ENCODE measurements around the gene SP7. TPM values are rescaled to one million over a fixed set of nuclear protein-coding genes. Genes with fewer than 3 reads are reported as not detected.
"Not testable (repeated sequence)": the region's sequence is repeated elsewhere in the genome, so short reads cannot be mapped to it uniquely, and the experiment has no call there.

Gene SP7
- polyA plus RNA-seq (ENCODE audit: insufficient read length in 4 of 4) = under 1 TPM; 0.21 to 0.41 (median 0.29) TPM

DNA sequence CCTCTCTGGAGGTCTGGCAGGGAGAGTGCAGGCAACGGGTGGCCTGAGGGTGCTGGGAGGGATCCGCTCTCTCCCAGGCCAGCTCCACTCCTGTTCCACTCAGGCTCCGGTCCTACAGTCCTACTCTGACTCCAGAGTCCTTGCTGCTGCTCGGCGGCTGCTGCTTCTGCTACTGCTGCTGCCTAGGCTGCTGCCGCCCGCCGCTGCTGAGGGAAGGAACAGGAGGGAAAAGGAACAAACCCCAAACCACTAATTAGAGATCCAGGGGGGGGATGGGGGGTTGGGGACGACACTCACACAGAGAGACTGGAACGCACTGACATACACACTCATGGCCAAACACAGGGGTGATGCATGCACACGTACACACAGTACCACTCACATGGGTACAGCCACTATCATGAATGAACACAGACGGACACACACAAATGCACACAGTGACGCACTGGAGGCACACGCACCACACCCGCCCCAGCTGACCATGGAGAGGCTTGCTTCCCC, at the start of gene SP7:
TSS of gene SP7 (minus strand) at position 174 of the 501 bp plus-strand sequence. CDS start 708 bp downstream, outside the sequence.
- no peak for DNase-seq (ENCODE audit: low read depth in 4 of 4, low spot score in 2 of 4)

DNA sequence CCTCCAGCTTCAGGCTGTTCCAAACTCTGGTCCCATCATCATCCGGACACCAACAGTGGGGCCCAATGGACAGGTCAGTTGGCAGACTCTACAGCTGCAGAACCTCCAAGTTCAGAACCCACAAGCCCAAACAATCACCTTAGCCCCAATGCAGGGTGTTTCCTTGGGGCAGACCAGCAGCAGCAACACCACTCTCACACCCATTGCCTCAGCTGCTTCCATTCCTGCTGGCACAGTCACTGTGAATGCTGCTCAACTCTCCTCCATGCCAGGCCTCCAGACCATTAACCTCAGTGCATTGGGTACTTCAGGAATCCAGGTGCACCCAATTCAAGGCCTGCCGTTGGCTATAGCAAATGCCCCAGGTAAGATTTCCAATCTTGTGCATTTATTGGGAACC, 47.1 kb upstream of the SP7 start:
- DNase-seq (ENCODE audit: low read depth in 4 of 4, low spot score in 2 of 4) = no peak

DNA sequence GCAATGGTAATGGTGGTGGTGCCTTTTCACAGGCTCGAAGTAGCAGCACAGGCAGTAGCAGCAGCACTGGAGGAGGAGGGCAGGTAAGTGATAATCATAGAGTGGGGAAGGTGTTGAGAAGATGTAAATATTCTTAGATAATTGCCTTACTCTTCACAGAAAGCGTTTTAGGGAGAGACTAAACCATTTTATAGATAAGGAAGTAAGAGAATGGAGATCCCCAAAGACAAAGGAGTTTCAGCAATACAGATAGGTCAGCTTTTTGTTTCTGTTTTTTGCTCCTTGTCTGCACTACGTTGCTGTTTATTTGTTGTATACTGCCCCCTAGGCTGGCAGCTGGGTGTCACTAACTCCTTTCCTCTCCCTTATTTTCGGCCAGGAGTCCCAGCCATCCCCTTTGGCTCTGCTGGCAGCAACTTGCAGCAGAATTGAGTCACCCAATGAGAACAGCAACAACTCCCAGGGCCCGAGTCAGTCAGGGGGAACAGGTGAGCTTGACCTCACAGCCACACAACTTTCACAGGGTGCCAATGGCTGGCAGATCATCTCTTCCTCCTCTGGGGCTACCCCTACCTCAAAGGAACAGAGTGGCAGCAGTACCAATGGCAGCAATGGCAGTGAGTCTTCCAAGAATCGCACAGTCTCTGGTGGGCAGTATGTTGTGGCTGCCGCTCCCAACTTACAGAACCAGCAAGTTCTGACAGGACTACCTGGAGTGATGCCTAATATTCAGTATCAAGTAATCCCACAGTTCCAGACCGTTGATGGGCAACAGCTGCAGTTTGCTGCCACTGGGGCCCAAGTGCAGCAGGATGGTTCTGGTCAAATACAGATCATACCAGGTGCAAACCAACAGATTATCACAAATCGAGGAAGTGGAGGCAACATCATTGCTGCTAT, 45.8 kb upstream of the SP7 start:
- DNase-seq (ENCODE audit: low read depth in 4 of 4, low spot score in 2 of 4) = no peak

DNA sequence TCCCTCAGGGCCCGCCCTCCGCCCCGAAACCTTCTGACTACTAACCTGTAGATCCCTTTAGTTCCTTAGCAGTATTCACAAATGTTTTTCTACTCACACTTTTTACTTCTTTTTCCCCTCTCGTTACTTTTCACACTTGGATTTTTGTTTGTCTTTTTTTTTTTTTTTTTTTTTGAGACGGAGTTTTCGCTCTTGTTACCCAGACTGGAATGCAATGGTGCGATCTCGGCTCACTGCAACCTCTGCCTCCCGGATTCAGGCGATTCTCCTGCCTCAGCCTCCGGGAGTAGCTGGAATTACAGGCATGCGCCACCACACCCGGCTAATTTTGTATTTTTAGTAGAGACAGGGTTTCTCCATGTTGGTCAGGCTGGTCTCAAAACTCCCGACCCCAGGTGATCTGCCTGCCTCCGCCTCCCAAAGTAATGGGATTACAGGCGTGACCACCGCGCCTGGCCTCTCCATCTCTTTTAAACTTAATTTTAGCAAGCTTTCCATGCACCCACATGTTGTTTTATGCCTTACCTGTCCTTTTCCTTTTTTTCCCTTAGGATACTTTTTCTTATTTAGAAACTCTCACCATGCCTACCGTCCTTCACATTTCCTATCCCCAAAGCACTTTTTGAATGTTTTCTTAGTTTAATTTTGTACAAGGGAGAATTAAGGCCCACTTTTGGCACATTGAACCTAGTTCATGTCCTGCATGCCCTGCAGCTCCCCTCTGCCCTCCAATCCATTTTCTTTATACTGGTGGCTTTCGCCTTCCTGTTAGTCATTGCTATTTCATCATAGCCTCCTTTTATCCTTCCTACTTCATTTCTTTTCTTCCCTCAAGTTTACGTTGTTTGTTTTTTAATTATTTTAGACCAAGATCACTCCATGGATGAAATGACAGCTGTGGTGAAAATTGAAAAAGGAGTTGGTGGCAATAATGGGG, 44.9 kb upstream of the SP7 start:
- no peak for DNase-seq (ENCODE audit: low read depth in 4 of 4, low spot score in 2 of 4)

DNA sequence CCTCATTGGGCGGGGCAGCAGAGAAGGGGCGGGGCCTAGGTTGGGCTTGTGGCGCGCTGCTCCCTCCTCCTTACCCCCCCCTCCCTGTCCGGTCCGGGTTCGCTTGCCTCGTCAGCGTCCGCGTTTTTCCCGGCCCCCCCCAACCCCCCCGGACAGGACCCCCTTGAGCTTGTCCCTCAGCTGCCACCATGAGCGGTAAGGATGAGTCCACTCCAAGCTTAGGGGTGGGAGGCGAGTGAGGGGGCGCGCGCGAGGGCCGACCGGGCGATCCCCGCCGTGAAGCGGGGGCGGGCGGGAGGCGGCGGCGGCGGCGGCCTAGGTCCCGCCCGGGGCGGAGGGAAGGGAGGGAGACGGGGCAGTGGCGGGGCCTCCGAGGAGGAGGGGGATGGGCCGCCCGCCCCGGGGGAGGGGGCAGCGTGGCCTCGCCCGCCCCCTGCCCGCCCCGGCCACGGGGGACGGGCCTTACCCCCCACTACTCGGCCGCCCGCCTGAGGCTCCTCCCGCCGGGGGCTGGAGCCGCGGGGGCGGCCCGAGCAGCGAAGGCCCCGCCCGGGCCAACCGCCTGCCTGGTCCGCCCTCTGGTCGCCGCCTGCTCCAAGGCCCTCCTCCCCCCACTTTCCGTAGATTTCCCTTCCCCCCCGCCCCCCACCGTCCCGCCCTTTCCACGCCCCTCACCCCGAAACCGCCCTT, 44.1 kb upstream of the SP7 start, which contains the start of gene SP1:
TSS of gene SP1 (plus strand) at position 73 of the 690 bp plus-strand sequence. CDS start at position 189, 116 bp downstream.
- DNase-seq (ENCODE audit: low read depth in 4 of 4, low spot score in 2 of 4) = peak in 3 of 4 donors; percentile 74 to 80 (median 74)

DNA sequence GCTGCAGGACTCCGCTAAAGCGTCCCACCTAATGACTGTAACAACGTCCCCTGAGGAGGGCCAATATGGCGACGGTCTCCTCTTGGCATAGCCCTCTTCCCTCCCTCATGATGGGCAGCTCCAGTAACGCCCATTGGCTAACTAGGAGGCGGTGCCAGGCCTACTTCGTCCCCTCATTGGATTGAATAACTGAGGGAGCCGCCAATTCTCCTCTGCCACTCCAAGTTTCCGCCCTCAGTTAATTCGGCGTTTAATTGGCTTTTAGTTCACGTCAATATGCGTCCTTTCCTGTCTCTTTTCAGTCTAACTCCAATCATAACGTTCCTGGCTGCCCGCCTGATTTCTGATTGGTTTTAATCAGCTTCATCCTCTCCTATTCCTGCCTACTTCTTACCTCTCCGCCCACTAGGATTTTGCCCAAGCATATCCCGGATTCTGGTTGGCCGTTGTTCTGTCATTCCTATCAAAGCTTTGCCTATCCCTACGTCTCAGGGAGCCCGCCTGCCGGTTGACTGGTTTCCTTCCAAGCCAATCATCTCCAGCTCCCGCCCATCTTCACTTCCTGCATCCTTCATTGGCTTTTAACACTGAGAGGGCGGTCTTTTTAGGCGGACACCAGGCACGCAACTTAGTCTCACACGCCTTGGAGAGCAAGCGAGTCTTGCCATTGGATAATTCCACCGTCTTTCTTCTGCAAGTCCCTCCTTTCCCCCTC, 43.4 kb upstream of the SP7 start:
- DNase-seq (ENCODE audit: low read depth in 4 of 4, low spot score in 2 of 4) = peak; percentile 100

DNA sequence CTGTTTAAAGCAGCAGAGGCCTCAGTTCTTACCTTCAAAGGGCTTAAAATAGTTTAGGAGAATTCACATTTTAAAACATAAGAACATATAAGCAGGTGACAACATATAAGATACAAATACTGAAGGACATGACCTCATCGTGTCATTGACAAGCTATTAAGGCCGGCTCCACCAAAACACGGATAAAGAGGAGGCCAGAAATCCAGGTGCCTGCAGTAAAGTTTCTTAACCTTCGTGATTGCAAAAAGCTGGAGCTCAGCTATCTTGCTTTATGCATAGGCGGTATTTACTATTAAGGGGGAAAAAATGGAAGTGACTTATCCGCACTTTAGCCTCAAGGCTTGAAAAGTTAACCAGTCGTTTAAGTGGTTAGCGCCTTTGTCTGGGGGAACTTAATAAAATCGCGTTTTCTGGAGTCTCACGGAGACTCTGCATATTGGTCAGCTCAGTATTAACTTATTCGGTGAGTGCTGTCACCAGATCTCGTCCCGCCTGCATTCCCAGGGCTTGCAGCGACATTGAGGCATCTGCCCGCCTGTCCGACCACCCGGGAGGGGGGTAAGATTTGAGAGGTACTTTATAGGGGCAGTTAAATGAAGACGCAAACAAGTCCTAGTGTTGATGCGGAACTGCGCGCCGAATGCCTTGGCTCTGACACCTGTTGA, 42.7 kb upstream of the SP7 start:
- peak in 2 of 4 donors; percentile 52 to 85 for DNase-seq (ENCODE audit: low read depth in 4 of 4, low spot score in 2 of 4)

DNA sequence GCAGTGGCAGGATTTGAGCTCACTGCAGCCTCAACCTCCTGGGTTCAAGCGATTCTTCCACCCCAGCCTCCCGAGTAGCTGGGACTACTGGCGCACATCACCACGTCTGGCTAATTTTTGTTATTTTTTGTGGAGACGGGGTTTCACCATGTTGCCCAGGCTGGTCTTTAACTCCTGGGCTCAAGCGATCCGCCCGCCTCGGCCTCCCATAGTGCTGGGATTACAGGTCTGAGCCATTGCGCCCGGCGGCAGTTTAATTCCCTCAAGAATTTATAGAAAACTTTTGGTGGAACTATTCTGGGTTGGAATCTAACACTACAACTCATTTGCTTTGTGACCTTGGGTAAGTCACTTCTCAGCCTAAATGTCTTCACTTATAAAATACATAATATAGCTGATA, 42.1 kb upstream of the SP7 start:
- DNase-seq (ENCODE audit: low read depth in 4 of 4, low spot score in 2 of 4) = no peak

DNA sequence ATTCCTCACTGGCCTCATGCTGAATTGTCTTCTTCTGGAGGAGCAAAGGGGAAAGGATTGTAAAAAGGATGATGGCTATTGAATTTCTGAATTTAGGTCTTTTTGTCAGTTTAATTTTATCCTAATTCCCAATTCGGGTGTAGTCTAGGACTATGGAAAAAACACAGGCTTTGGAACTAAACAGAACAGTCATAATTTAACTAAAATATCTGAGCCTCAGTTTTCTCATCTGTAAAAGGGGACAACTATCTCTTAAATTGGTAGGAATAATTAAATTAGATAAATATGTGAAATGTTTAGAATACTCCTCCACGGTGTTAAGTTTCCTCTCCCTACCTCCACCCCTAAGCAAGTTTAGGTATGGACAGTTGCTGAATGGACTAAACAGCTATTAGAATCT, 40.6 kb upstream of the SP7 start:
- DNase-seq (ENCODE audit: low read depth in 4 of 4, low spot score in 2 of 4) = no peak

DNA sequence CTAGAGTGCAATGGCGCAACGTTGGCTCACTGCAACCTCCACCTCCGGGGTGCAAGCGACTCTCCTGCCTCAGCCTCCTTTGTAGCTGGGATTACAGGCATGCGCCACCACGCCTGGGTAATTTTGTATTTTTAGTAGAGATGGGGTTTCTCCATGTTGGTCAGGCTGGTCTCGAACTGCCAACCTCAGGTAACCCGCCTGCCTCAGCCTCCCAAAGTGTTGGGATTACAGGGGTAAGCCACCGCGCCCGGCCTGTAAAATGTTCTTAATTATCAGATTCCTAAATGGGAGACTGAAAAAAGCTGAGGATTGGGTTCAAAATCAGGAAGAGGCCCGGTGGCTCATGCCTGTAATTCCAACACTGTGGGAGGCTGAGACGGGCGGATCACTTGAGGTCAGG, 38.1 kb upstream of the SP7 start:
- not testable (repeated sequence) for DNase-seq (ENCODE audit: low read depth in 4 of 4, low spot score in 2 of 4)

DNA sequence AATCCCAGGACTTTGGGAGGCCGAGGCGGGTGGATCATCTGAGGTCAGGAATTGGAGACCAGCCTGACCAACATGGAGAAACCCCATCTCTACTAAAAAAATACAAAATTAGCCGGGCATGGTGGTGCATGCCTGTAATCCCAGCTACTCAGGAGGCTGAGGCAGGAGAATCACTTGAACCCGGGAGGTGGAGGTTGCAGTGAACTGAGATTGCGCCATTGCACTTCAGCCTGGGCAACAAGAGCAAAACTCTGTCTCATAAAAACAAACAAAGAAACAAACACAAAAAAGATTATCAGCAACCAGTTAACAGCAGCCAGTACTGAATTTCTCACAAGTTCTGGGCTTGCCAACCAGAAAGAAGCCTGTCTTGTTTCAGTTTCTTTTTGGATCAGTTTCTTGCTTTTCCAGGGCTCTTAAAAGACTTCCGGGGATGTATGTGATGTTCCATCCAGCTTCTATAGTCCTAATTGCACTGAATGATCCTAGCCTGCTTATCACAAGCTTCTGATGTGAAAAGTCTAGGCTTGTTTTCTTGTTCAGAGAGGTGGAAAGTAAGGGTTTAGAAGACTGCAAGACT, 37.5 kb upstream of the SP7 start:
- DNase-seq (ENCODE audit: low read depth in 4 of 4, low spot score in 2 of 4) = not testable (repeated sequence)

DNA sequence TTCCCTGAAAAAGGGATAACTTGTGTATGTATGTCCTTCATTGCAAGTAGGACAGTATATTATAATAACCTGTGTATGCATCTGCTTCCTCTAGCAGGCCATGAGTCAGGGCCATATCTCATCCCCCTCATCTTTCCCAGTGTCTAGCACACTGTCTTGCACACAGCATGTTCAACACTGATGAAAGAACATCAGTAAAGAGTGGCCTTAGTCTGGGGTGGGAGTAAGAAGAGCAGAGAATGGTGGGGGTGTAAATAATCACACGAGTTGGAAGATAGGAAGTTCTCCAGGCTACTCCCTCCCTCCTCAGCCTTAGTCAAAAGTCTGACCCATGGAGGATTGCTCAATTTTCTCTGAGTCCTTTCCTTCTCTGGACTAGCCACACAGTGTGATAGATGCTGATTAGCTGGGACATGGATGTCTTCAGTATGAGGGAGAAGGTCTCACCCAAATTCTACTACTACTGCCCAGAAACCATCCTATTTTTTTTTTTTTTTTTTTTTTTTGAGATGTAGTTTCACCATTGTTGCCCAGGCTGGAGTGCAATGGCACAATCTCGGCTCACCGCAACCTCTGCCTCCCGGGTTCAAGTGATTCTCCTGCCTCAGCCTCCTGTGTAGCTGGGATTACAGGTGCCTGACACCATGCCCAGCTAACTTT, 29.2 kb upstream of the SP7 start:
- DNase-seq (ENCODE audit: low read depth in 4 of 4, low spot score in 2 of 4) = no peak

DNA sequence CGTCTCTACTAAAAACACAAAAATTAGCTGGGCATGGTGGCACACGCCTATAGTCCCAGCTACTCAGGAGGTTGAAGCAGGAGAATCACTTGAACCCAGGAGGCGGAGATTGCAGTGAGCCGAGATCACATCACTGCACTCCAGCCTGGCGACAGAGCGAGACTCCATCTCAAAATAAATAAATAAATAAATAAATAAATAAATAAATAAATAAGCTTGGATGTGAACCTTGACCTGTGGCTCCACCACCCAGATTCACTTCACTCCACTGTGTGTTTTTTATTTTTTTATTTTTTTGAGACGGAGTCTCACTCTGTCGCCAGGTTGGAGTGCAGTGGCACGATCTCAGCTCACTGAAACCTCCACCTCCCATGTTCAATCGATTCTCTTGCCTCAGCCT, 25.5 kb upstream of the SP7 start:
- not testable (repeated sequence) for DNase-seq (ENCODE audit: low read depth in 4 of 4, low spot score in 2 of 4)

DNA sequence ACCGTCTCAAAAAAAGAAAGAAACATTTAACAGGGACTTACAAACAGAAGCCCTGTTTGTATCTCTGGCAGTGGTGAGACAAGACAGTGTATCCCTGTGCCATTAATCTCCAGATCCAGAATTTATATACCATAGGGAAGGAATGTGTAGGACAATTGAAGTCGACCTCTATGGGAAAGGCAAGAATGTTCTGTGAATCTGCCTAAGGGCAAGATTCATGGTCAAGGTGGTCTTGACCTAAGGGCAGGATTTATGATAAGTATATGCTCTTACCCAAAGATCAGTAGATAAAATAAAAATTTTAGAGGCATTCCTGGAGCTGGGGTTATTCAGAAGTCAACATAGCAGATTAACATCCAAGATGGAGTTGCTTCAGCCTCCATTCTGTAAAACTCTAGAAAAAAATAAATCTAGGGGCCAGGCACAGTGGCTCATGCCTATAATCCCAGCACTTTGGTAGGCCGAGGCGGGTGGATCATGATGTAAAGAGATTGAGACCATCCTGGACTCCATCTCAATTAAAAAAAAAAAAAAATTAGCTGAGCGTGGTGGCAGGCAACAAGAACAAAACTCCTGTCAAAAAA, 22.8 kb upstream of the SP7 start:
- DNase-seq (ENCODE audit: low read depth in 4 of 4, low spot score in 2 of 4) = no peak

DNA sequence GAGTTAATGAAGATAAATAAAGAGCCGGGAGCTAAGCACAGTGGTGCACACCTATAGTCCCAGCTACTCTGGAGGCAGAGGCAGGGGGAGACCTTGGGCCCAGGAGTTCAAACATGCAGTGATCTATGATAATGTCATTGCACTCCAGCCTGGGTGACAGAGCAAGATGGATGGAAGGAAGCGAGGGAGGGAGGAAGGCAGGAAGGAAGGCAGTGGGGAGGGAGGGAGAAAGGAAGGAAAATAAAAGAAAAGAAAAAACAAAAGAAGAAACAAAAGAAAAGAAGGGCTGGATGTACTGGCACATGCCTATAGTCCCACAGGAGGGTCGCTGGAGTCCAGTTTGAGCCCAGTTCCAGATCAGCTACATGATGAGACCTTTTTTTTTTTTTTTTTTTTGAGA, 19.0 kb upstream of the SP7 start:
- no peak for DNase-seq (ENCODE audit: low read depth in 4 of 4, low spot score in 2 of 4)

DNA sequence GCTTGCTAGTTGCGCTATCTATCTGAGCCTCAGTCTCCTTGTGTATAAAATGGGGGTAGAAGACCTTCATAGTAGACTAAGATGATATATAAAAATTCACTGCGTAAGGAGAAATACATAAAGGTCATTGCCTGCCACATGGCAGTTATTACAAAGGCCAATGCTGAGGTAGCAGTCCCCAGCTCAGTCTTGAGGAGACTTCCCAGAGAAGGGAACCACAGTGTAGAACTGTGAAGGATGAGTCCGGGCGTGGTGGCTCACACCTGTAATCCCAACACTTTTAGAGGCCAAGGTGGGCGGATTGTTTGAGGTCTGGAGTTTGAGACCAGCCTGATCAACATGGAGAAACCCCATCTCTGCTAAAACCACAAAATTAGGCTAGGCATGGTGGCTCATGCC, 17.1 kb upstream of the SP7 start:
- DNase-seq (ENCODE audit: low read depth in 4 of 4, low spot score in 2 of 4) = no peak

DNA sequence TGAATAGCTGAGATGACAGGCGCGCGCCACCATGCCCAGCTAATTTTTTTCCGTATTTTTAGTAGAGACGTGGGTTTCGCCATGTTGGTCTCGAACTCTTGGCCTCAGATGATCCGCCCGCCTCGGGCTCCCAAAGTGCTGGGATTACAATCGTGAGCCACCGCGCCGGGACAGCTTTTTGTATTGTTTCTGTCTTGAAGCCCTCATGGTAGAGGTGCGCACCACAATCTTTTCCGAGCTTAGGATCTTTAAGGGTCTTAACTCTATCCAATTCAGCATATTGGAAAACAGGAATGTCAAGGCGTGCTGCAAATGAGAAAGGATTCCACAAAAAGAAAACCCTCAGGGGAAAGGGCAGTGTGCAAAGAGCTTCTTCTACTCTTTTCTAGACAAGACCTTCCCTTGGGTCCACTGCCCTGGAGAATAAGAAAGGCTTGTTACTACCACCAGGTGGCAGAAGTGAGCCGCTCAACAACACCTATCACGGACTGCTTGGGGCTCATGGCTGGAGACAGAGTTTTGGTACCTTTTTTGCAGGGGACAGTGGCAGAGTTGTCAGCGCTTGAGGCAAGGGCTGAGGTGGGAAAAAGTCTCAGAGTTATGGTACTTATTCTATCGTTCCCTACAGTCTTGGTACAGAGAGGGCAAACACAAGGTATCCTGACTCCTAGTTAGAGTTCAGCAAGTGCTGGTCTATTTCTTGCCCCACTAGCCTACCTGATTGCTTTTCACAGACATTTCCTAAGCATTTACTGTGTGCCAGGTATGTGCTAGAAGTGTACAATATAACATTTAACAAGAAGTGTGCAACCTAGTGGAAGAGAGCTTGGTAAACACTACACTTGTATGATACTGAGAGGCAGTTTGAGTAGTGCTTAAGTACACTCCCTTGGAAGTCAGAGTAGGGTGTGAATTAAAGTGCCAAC, 16.4 kb upstream of the SP7 start:
- DNase-seq (ENCODE audit: low read depth in 4 of 4, low spot score in 2 of 4) = peak; percentile 63 to 87 (median 74)

Measured in left renal cortex interstitium (tissue), 4 donors.